Stimulated activated naive CD4-positive, alpha-beta T cell treated with Interleukin-2 at 50 U/mL for 16 hours (primary cell): ENCODE data around the gene CTNNBL1.

ENCODE experiments used
- DNase-seq: peaks from one replicate; lab custom pipeline; 2025; lab: John Stamatoyannopoulos, UW

The CTNNBL1 gene

DNA sequence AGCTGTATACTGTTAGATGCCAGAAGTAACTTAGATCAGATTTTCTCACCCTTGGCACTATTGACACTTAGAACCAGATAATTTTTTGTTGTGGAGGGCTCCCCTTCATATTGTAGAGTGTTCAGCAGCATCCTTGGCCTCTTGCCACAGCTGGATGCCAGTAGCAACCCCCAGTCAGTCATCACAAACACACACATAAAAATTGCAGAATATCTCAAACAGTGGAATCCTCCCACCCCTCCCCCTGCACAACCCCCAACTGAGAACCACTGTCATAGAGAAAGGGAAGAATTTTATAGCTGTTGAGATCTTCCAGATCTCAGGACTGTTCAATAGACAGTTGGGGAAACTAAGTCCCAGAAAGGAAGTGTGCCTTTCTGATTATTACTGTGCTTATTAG lies 127.9 kb downstream of the CTNNBL1 start:
- DNase-seq: no peak

- DNase-seq: no peak
These were observed 128.3 kb downstream of the CTNNBL1 start for GRCh38 chr20:37822141-37822601.

- DNase-seq: no peak
These were observed 129.6 kb downstream of the CTNNBL1 start for GRCh38 chr20:37823296-37823980.

DNA sequence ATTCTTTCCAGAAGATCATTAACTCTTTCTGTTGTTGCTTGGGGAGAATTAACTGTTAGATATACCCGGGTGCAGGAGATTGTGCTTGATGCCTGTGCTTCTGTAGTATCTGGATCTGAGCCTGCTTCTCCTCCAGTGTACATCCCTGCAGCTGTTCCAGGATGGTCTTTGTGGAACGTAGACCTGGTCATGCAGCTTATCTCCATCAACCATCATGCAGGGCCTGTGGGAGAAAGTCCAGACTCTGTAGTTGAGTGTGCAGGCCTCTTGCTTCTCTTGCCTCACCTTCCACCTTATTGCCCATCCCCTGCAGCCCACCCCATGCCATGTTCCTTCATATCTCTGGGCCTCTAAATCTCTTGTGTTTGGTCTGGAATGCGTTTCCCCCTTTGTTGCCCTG lies 133.8 kb downstream of the CTNNBL1 start:
- DNase-seq: no peak

DNA sequence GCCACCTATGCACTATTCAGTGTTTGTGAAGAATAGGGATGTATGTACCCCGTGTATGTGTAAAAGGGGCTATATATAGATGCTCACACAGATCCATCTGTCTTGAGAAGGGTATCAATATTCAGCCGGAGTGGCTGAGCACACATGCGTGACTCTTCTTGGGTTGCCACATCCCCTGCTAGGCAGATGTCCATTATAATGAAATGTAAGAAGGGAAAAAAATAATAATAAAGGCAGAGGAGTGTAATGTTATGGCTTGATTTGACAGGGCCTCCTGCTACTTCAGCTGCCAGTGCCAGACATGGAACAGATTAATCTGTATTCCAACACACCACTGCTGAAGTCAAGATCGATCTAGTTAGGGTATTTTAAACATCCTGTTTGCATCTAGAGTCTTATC lies 134.9 kb downstream of the CTNNBL1 start:
- no peak for DNase-seq

GRCh38 chr20:37829128-37829527 lies 135.3 kb downstream of the CTNNBL1 start:
- DNase-seq: no peak

- no peak for DNase-seq
These were observed 139.5 kb downstream of the CTNNBL1 start for GRCh38 chr20:37833221-37833896.

DNA sequence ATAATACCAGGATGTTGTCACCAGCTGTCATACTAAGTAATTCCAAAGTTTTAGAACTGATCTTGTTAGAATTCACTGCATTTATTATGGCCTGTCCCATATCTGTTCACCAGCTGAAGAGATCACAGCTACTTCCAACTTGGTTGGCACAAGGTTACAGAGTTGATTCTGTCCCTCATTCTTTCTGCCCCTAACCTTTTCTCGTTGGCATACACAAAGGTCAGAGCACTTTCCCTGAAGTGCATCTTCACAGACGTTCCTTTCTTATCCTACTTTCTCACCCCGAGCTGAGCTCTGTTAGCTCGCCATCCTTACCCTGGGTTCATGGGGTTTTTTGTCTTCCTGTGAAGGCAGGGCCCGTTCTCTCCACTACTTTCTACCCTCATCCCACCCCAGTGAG lies 143.1 kb downstream of the CTNNBL1 start:
- no peak for DNase-seq

GRCh38 chr20:37837924-37838323 lies 144.1 kb downstream of the CTNNBL1 start:
- no peak for DNase-seq

DNA sequence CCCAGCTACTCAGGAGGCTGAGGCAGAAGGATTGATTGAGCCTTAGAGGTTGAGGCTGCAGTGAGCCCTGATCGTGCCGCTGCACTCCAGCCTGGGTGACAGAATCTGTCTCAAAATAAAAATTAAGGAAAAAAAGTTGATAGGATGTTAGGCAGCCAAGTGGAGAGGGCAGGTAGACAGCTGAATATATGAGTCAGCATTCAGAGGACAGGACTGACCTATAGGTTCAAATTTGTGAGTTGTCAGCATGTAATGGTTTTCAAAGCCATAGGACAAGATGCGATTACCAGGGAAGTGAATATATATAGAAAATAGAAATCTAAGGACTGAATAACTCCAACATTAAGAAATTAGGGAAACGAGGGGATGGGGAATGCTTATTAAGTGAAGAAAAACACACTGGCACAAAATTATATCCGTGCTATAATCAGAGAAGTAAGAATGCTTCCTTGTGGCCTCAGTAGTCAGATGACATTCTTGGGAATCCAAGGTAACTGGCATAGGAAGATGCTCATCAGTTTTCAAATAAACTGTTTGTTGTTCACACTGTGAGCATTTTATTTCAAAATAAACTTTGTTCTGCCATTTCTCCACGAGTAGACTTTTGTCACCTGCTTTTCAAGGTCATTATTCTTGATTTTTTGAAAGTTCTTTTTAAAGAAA lies 145.1 kb downstream of the CTNNBL1 start:
- no peak for DNase-seq

GRCh38 chr20:37839432-37839827 lies 145.6 kb downstream of the CTNNBL1 start:
- no peak for DNase-seq

DNA sequence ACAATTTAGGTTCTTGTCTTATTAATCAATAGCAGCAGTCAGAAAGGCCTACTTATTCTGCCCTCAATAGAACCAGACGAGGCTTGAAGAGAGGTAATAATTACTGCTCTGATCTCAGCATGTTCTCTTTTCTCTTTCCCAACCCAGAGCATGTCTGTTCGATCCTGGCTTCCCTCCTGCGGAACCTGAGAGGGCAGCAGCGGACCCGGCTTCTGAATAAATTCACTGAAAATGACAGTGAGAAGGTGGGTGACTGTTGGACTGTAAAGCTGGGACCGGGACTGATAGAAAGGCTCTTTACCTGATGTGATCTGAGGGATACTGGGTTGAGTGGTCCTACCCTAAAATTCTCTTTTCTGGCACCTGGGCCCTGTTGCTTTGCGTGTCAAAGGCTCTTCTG lies 146.1 kb downstream of the CTNNBL1 start:
- no peak for DNase-seq

- DNase-seq: no peak
These were observed 147.6 kb downstream of the CTNNBL1 start for GRCh38 chr20:37841389-37841788.

- no peak for DNase-seq
These were observed 148.1 kb downstream of the CTNNBL1 start for GRCh38 chr20:37841971-37842370.

DNA sequence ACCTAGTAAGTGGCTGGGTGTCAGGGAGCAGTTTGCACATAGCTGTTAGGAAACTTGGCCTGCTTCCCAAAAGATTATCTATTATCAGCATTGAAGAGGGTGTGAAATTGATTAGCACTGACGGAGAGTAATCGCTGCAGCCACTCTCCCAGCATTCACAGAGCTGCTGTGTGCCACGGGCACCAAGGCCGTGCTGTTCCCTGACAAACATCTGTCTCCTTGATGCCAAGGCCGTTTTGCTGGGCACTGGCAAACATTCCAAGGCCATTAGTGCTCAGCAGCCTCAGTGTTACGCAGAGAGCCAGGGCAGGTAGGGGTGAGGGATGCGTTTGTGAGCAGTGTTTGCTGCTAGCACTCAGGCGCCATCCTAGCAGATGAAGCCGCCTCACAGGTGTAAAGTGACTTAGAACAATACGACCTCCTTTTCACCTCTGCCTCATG lies 151.4 kb downstream of the CTNNBL1 start:
- no peak for DNase-seq

DNA sequence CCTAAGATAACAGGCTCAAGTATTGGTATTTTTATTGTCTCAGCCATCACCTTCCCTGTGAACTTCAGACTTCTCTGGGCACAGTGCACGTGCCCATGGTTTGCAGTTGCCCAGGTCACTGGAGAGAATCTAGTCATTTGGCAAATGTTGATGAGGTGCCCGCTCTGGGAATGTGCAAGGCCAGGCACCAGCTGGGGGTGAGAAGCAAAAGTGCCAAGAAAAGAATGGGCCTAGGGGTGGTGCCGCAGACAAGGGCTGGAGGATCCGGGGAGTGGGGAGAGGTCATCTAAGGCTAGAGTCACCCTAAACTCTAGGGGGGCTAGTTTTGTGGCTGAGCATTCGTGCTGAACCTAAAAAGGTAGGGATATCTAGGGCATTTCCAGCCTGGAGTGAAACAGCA lies 152.0 kb downstream of the CTNNBL1 start:
- DNase-seq: no peak

- DNase-seq: no peak
These were observed 152.7 kb downstream of the CTNNBL1 start for GRCh38 chr20:37846573-37846972.

- no peak for DNase-seq
These were observed 154.9 kb downstream of the CTNNBL1 start for GRCh38 chr20:37848706-37849105.

- DNase-seq: no peak
These were observed 155.3 kb downstream of the CTNNBL1 start for GRCh38 chr20:37849156-37849555.

GRCh38 chr20:37849566-37849965 lies 155.7 kb downstream of the CTNNBL1 start:
- no peak for DNase-seq

- no peak for DNase-seq
These were observed 156.3 kb downstream of the CTNNBL1 start for GRCh38 chr20:37850036-37850592.

GRCh38 chr20:37850724-37851355 lies 157.0 kb downstream of the CTNNBL1 start:
- DNase-seq: no peak
